GM12864 (cell line): ENCODE measurements around the gene CHCHD1.

ENCODE experiments used
- DNase-seq: peaks from one replicate; pipeline ENCODE4 v3.0.0-alpha.2; 2011; ENCODE audit warnings: low read depth
- H3K4me3 ChIP-seq: 2 replicates; pipeline ENCODE4 v1.5.1; 2011; ENCODE audit warnings: mild to moderate bottlenecking, low read depth, low read length, control low read depth
- CTCF ChIP-seq: IDR thresholded peaks from 2 replicates; pipeline ENCODE4 v1.5.1; 2011; ENCODE audit warnings: low read depth, mild to moderate bottlenecking, moderate library complexity, low read length, control low read depth, inconsistent platforms; ENCODE audit errors: missing control alignments

CHCHD1 gene

GRCh38 chr10:73800560-73801252 is 18.9 kb downstream of the CHCHD1 start:
- TF ChIP-seq CTCF, result no peak
- no peak overlapping the region for H3K4me3 ChIP-seq
- no peak for DNase-seq

- TF ChIP-seq CTCF, result no peak
- H3K4me3 ChIP-seq, result no peak overlapping the region
These were observed 19.4 kb downstream of the CHCHD1 start for GRCh38 chr10:73801253-73801590.

GRCh38 chr10:73802276-73802991 is 20.6 kb downstream of the CHCHD1 start:
- DNase-seq, result no peak
- H3K4me3 ChIP-seq, result no peak overlapping the region
- no peak for TF ChIP-seq CTCF

More at GRCh38 chr10:73801253-73801590, 19.4 kb downstream of the CHCHD1 start:
- DNase-seq, result no peak

DNA sequence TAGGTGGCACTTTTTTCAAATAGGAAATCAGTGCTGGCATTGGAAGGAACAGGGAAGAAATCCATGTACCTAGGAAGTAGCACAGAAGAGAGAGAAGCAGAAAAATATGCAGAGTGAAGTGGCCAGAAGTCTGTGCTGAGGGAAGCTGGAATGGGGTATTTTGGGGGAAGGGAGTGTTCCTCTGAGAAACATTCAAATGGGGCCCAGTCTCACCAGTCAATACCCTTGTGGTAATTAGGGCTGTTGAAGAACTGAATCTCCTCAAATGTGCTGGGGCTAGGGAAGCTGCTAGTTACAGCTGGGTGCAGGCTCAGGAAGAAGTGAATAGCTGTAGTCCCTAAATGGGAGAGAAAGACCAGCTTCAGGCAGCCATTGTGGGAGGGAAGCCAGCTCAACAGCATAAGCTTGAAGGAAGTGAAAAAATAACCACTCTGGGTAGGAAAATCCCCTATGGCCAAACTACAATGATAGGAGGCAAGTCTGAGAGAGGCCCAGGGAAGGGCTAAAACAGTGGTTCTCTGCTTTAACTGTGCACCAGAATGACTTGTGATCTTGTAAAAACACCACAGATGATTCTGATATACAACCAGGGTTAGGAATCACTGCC is 21.9 kb downstream of the CHCHD1 start:
- TF ChIP-seq CTCF, result no peak
- peak; percentile 55 for DNase-seq
- no peak overlapping the region for H3K4me3 ChIP-seq

- no peak for TF ChIP-seq CTCF
- no peak overlapping the region for H3K4me3 ChIP-seq
- no peak for DNase-seq
These were observed 24.5 kb downstream of the CHCHD1 start for GRCh38 chr10:73806176-73806950.

GRCh38 chr10:73807471-73807870 is 25.6 kb downstream of the CHCHD1 start:
- no peak for DNase-seq
- H3K4me3 ChIP-seq, result no peak overlapping the region
- TF ChIP-seq CTCF, result no peak
